Activated CD4-positive, alpha-beta memory T cell treated with anti-CD3 and anti-CD28 coated beads for 36 hours (primary cell): ENCODE data around the gene LATS1. TPM values are rescaled to one million over a fixed set of nuclear protein-coding genes. Genes with fewer than 3 reads are reported as not detected.
"Not testable (repeated sequence)": the region's sequence is repeated elsewhere in the genome, so short reads cannot be mapped to it uniquely, and the experiment has no call there.

Source experiments
- CTCF ChIA-PET: fragments of 350-600 bp; sonication (Branson Sonifier 250); formaldehyde crosslinking; loops from one replicate; lab custom pipeline; 2021; ENCODE audit warnings: antibody characterized with exemption, inconsistent platforms; lab: Charles Lee
- POLR2A ChIA-PET: fragments of 350-600 bp; sonication (Branson Sonifier 250); formaldehyde crosslinking; loops from one replicate; lab custom pipeline; 2021; ENCODE audit warnings: antibody characterized with exemption; lab: Charles Lee
- DNase-seq: peaks from one replicate; pipeline ENCODE4 v3.0.0-alpha.2; 2020
- H3K27ac Mint-ChIP-seq: one replicate; pipeline ENCODE4 v1.8.0; 2021; ENCODE audit warnings: mixed read lengths
- H3K27me3 Mint-ChIP-seq: one replicate; pipeline ENCODE4 v1.8.0; 2021; ENCODE audit warnings: mixed read lengths
- H3K36me3 Mint-ChIP-seq: one replicate; pipeline ENCODE4 v1.8.0; 2021; ENCODE audit warnings: mixed read lengths
- H3K4me1 Mint-ChIP-seq: one replicate; pipeline ENCODE4 v1.8.0; 2021; ENCODE audit warnings: low read depth, mixed read lengths
- H3K4me3 Mint-ChIP-seq: one replicate; pipeline ENCODE4 v1.8.0; 2021; ENCODE audit warnings: mild to moderate bottlenecking, mixed read lengths
- H3K9me3 Mint-ChIP-seq: one replicate; pipeline ENCODE4 v1.8.0; 2021; ENCODE audit warnings: mixed read lengths
- intact Hi-C: fragments of 100-400 bp; cut with micrococcal nuclease; formaldehyde crosslinking; loops from one replicate; pipeline ENCODE4 v1.15.1; 2023
- total RNA-seq, 2 experiments: library from RNA; stranded (reverse); gene quantifications; one replicate each; pipeline ENCODE4 v1.2.3, GENCODE V29; 2021

Gene LATS1
- total RNA-seq, 2 experiments from 2014 or later, result 19.1 to 20.1 TPM

GRCh38 chr6:149750136-149750609 lies 32.3 kb upstream of the LATS1 start:
- no peaks in the 10 kb centered on the region for H3K9me3 Mint-ChIP-seq
- peaks cover 48% of the 10 kb centered on the region for H3K4me1 Mint-ChIP-seq
- POLR2A ChIA-PET, result interaction anchor here (0.6 to 2.0 kb wide), 3 partner anchors 33 to 259 kb away, joined by 3 to 15 read pairs (median 5); partner anchors contain the start of gene LATS1
- CTCF ChIA-PET, result interaction anchor here (1.9 kb wide), 1 partner anchor 33 kb away, joined by 5 read pairs; the partner anchor contains the start of gene LATS1
- H3K36me3 Mint-ChIP-seq, result peaks cover 6% of the 10 kb centered on the region
- peak; percentile 75 for DNase-seq
- no peaks in the 10 kb centered on the region for H3K27me3 Mint-ChIP-seq
- peak overlapping the region; percentile 69 for H3K27ac Mint-ChIP-seq
- intact Hi-C loops, result no loop called here
- peak overlapping the region; percentile 87 for H3K4me3 Mint-ChIP-seq

DNA sequence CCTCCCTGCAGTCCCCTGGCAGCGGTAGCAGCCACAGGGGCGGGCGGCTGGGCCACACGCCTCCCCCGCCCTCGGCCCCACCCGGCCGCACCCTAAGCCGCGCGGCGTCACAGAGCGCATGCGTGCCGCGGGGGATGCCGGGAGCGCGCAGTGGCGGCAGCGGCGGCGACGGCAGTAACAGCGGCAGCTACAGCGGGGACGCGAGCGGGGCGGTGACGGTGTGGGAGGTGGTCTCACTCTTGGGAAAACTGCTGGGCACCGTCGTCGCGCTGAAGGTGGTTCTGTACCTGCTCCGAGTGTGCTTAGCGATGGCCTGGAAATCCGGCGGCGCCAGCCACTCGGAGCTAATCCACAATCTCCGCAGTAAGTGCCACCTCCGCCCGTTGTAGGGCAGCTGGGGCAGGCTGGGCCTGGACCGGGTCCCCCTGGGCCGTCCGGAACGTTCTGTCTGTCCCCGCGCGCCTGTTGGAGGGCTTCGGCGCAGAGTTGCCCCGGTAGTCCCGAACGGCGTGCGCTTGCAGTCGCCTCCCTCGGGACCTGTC lies 31.8 kb upstream of the LATS1 start, which contains the start of gene PCMT1:
PCMT1 (plus strand) TSS at position 148 of the 542 bp plus-strand sequence; CDS start at position 309, 161 bp downstream.
- CTCF ChIA-PET, result interaction anchor here (1.9 kb wide), 1 partner anchor 32 kb away, joined by 5 read pairs; the partner anchor contains the start of gene LATS1
- Mint-ChIP-seq H3K27me3 (no peaks in the 10 kb centered on the region), H3K4me3 (peak within 1 kb of the TSS; percentile 87), H3K9me3 (no peaks in the 10 kb centered on the region), H3K36me3 (peaks cover 6% of the 10 kb centered on the region), H3K4me1 (peaks cover 48% of the 10 kb centered on the region), H3K27ac (peak within 1 kb of the TSS; percentile 83)
- intact Hi-C loops, result loop anchor here (1.0 to 10.0 kb wide), 5 partner anchors 101 to 262 kb away; partner anchors contain the start of genes GINM1, KATNA1, LRP11 and PPIL4
- POLR2A ChIA-PET, result interaction anchor here (0.6 to 2.0 kb wide), 3 partner anchors 32 to 260 kb away, joined by 3 to 15 read pairs (median 5); partner anchors contain the start of gene LATS1
- peak; percentile 94 for DNase-seq

DNA sequence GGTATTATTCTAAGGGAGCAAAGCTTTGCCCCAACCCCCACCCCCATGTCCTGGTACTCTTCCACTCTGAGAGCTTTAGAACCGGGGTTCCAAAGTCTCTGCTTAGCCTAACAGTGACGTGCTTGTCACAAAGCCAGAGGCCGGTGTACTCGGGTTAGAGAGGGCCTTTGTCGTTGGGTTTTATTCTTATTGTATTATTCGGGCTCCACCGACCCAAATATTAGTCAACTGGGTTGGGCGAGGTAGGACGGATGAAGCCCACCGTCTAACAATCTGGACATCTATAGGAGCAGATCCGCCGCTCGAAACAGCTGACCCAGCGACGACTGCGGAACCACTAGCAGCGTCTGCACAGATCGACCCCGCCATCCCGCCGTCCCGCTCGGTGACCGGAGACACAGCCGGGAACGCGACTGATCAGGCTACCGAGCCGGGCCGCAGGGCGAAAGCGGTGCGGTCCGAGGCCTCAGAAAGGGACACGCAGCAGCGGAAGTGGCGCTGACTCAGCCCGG lies 31.2 kb upstream of the LATS1 start:
- H3K27ac Mint-ChIP-seq, result peak overlapping the region; percentile 83
- ChIA-PET POLR2A (interaction anchor here (0.6 to 2.0 kb wide), 3 partner anchors 32 to 1046 kb away, joined by 3 to 15 read pairs (median 5); partner anchors contain the start of gene LATS1), CTCF (interaction anchor here (1.7 to 1.9 kb wide), 2 partner anchors 31 to 32 kb away, joined by 5 read pairs; partner anchors contain the start of gene LATS1)
- intact Hi-C loops, result loop anchor here (1.0 to 10.0 kb wide), 5 partner anchors 101 to 262 kb away; partner anchors contain the start of genes GINM1, KATNA1, LRP11 and PPIL4
- H3K36me3 Mint-ChIP-seq, DNase-seq, H3K9me3 Mint-ChIP-seq, H3K27me3 Mint-ChIP-seq: not testable (repeated sequence)
- H3K4me3 Mint-ChIP-seq, result peak overlapping the region; percentile 87
- peaks cover 48% of the 10 kb centered on the region for H3K4me1 Mint-ChIP-seq

DNA sequence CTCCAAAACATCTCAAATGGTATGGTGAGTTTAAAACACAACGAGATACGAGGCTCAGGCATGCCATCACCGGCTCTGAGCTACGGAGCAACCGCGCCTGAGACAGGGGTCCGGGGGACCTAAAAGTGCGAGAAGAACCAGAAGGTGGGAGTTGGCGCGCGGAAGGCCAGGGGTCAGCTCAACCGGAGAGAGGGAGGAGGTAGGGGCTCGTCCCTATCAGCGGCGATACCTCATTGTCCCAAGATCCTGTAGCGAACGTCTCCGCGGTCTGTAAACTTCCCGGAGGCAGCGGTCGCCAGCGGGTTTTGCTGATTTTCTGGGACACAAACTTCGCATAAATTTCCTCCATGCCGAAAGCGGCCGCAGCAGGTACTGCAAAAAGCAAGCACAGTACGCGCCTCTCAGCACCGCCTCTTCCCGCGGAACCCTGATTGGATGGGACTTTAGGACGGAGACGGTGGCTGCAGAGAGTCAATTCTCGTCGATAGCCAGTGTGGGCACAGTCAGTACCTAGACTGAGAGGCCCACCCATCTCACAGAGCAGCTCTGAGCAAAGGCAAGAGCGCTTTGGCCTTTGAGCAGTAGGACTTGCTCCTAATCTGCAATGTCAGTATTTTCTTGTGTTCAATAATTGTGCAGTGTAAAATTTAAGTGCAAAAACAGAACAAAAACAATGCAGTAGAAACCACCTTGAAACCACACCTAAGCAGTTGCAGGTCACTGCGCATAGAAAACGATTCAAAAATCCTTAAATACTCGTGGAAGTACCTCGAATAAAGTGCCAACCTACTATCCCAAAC lies 28.4 kb upstream of the LATS1 start, which contains the start of gene NUP43:
NUP43 (minus strand) TSS at position 383 of the 800 bp plus-strand sequence; CDS start at position 349, 34 bp downstream.
- peaks cover 28% of the 10 kb centered on the region for H3K4me1 Mint-ChIP-seq
- peak within 1 kb of the TSS; percentile 98 for H3K4me3 Mint-ChIP-seq
- intact Hi-C loops, result loop anchor here (1.0 to 10.0 kb wide), 5 partner anchors 28 to 259 kb away; partner anchors contain the start of genes LATS1, LRP11 and ZC3H12D
- peak within 1 kb of the TSS; percentile 85 for H3K27ac Mint-ChIP-seq
- H3K9me3 Mint-ChIP-seq, result no peaks in the 10 kb centered on the region
- peak; percentile 97 for DNase-seq
- no peaks in the 10 kb centered on the region for H3K27me3 Mint-ChIP-seq
- CTCF ChIA-PET, result interaction anchor here (0.5 to 1.2 kb wide), 4 partner anchors 11 to 214 kb away, joined by 3 read pairs; no protein-coding TSS in a partner anchor
- peaks cover 10% of the 10 kb centered on the region for H3K36me3 Mint-ChIP-seq
- POLR2A ChIA-PET, result interaction anchor here (0.6 to 1.0 kb wide), 3 partner anchors 9 to 28 kb away, joined by 3 to 5 read pairs (median 4); partner anchors contain the start of gene LATS1

GRCh38 chr6:149745252-149745651 lies 27.4 kb upstream of the LATS1 start:
- peaks cover 21% of the 10 kb centered on the region for H3K4me1 Mint-ChIP-seq
- H3K9me3 Mint-ChIP-seq, DNase-seq, H3K27me3 Mint-ChIP-seq, H3K27ac Mint-ChIP-seq: not testable (repeated sequence)
- peaks cover 15% of the 10 kb centered on the region for H3K36me3 Mint-ChIP-seq
- intact Hi-C loops, result loop anchor here (5.0 to 10.0 kb wide), 2 partner anchors 120 to 258 kb away; partner anchors contain the start of genes LRP11 and ZC3H12D
- CTCF ChIA-PET, result interaction anchor here (0.6 to 1.2 kb wide), 5 partner anchors 9 to 28 kb away, joined by 3 read pairs; no protein-coding TSS in a partner anchor
- POLR2A ChIA-PET, result interaction anchor here (0.9 to 1.0 kb wide), 2 partner anchors 13 to 27 kb away, joined by 3 to 5 read pairs; partner anchors contain the start of gene LATS1
- H3K4me3 Mint-ChIP-seq, result peak overlapping the region; percentile 98

- H3K27me3 Mint-ChIP-seq, result no peaks in the 10 kb centered on the region
- intact Hi-C loops, result no loop called here
- no peaks in the 10 kb centered on the region for H3K4me1 Mint-ChIP-seq
- no peak overlapping the region for H3K27ac Mint-ChIP-seq
- POLR2A ChIA-PET, result interaction anchor here (0.7 kb wide), 1 partner anchor 152 kb away, joined by 3 read pairs; no protein-coding TSS in a partner anchor
- no peaks in the 10 kb centered on the region for H3K9me3 Mint-ChIP-seq
- H3K4me3 Mint-ChIP-seq, result no peak overlapping the region
- CTCF ChIA-PET, result no interaction called here
- peaks cover 30% of the 10 kb centered on the region for H3K36me3 Mint-ChIP-seq
- DNase-seq, result no peak
These were observed 17.0 kb upstream of the LATS1 start for GRCh38 chr6:149734915-149735314.

GRCh38 chr6:149733089-149733720 lies 15.3 kb upstream of the LATS1 start:
- Mint-ChIP-seq H3K9me3 (no peaks in the 10 kb centered on the region), H3K4me1 (peaks cover 8% of the 10 kb centered on the region), H3K27me3 (no peaks in the 10 kb centered on the region), H3K36me3 (peaks cover 26% of the 10 kb centered on the region), H3K4me3 (no peak overlapping the region), H3K27ac (no peak overlapping the region)
- intact Hi-C loops, result no loop called here
- ChIA-PET POLR2A (interaction anchor here (1.1 kb wide), 1 partner anchor 12 kb away, joined by 3 read pairs; no protein-coding TSS in a partner anchor), CTCF (no interaction called here)
- DNase-seq, result no peak

- Mint-ChIP-seq H3K36me3 (peaks cover 24% of the 10 kb centered on the region), H3K27ac (no peak overlapping the region), H3K27me3 (no peaks in the 10 kb centered on the region), H3K4me1 (peaks cover 8% of the 10 kb centered on the region), H3K9me3 (no peaks in the 10 kb centered on the region), H3K4me3 (no peak overlapping the region)
- ChIA-PET CTCF (no interaction called here), POLR2A (no interaction called here)
- DNase-seq, result no peak
- intact Hi-C loops, result loop anchor here (10.0 kb wide), 1 partner anchor 85 kb away; no protein-coding TSS in a partner anchor
These were observed 11.9 kb upstream of the LATS1 start for GRCh38 chr6:149729824-149730223.

GRCh38 chr6:149728499-149729234 lies 10.8 kb upstream of the LATS1 start:
- POLR2A ChIA-PET, result no interaction called here
- H3K36me3 Mint-ChIP-seq, result peaks cover 25% of the 10 kb centered on the region
- H3K9me3 Mint-ChIP-seq, result no peaks in the 10 kb centered on the region
- H3K27me3 Mint-ChIP-seq, result no peaks in the 10 kb centered on the region
- peak overlapping the region; percentile 29 for H3K27ac Mint-ChIP-seq
- intact Hi-C loops, result loop anchor here (10.0 kb wide), 1 partner anchor 86 kb away; no protein-coding TSS in a partner anchor
- no peak overlapping the region for H3K4me3 Mint-ChIP-seq
- peaks cover 9% of the 10 kb centered on the region for H3K4me1 Mint-ChIP-seq
- CTCF ChIA-PET, result interaction anchor here (0.6 kb wide), 1 partner anchor 131 kb away, joined by 3 read pairs; no protein-coding TSS in a partner anchor
- no peak for DNase-seq
